ENCODE measurements around the gene EMC6. TPM values are rescaled to one million over a fixed set of nuclear protein-coding genes. Genes with fewer than 3 reads are reported as not detected.
"Not testable (repeated sequence)": the region's sequence is repeated elsewhere in the genome, so short reads cannot be mapped to it uniquely, and the experiment has no call there.

EMC6 gene
- total RNA-seq, 1 donor from 2014 or later, result 18.9 TPM

GRCh38 chr17:3698139-3698538, 29.5 kb downstream of the EMC6 start:
- Histone ChIP-seq H3K4me3 (no peak overlapping the region), H3K9me3 (no peaks in the 10 kb centered on the region), H3K4me1 (peaks cover 19% of the 10 kb centered on the region), H3K27ac (no peak overlapping the region), H3K36me3 (no peaks in the 10 kb centered on the region), H3K27me3 (no peaks in the 10 kb centered on the region)
- DNase-seq (ENCODE audit: extremely low spot score in 2 of 2), result no peak
- intact Hi-C loops (cut with DNase I), result no loop called here
- TF ChIP-seq POLR2A (IDR thresholded peaks at IDR 0.05) (no peak), CTCF (IDR thresholded peaks at IDR 0.05) (no peak), POLR2AphosphoS5 (IDR thresholded peaks at IDR 0.05; ENCODE audit: insufficient read depth in 1 of 2, low read depth in 1 of 2) (no peak)

GRCh38 chr17:3699951-3700350, 31.3 kb downstream of the EMC6 start:
- Histone ChIP-seq H3K36me3 (no peaks in the 10 kb centered on the region), H3K4me1 (peaks cover 15% of the 10 kb centered on the region), H3K27ac (no peak overlapping the region), H3K9me3 (no peaks in the 10 kb centered on the region), H3K4me3 (no peak overlapping the region), H3K27me3 (no peaks in the 10 kb centered on the region)
- intact Hi-C loops (cut with DNase I), result no loop called here
- TF ChIP-seq POLR2AphosphoS5 (IDR thresholded peaks at IDR 0.05; ENCODE audit: insufficient read depth in 1 of 2, low read depth in 1 of 2), result no peak
- TF ChIP-seq CTCF (IDR thresholded peaks at IDR 0.05), result no peak
- TF ChIP-seq POLR2A (IDR thresholded peaks at IDR 0.05), result no peak
- no peak for DNase-seq (ENCODE audit: extremely low spot score in 2 of 2)

- H3K4me3 ChIP-seq; H3K9me3 ChIP-seq; H3K36me3 ChIP-seq; H3K27ac ChIP-seq; intact Hi-C loops (cut with DNase I); H3K27me3 ChIP-seq; H3K4me1 ChIP-seq; DNase-seq (ENCODE audit: extremely low spot score in 2 of 2): not testable (repeated sequence)
Observed at GRCh38 chr17:3702041-3702539, 33.5 kb downstream of the EMC6 start.

GRCh38 chr17:3704931-3705717, 36.5 kb downstream of the EMC6 start:
- no peak for TF ChIP-seq CTCF (IDR thresholded peaks at IDR 0.05)
- no peak for TF ChIP-seq POLR2AphosphoS5 (IDR thresholded peaks at IDR 0.05; ENCODE audit: insufficient read depth in 1 of 2, low read depth in 1 of 2)
- TF ChIP-seq POLR2A (IDR thresholded peaks at IDR 0.05), result no peak
- no peaks in the 10 kb centered on the region for H3K36me3 ChIP-seq
- DNase-seq (ENCODE audit: extremely low spot score in 2 of 2), result no peak
- no peaks in the 10 kb centered on the region for H3K9me3 ChIP-seq
- no peak overlapping the region for H3K4me3 ChIP-seq
- no peaks in the 10 kb centered on the region for H3K4me1 ChIP-seq
- intact Hi-C loops (cut with DNase I), result no loop called here
- no peak overlapping the region for H3K27ac ChIP-seq
- no peaks in the 10 kb centered on the region for H3K27me3 ChIP-seq

- intact Hi-C loops (cut with DNase I); H3K27me3 ChIP-seq; DNase-seq (ENCODE audit: extremely low spot score in 2 of 2); H3K9me3 ChIP-seq; H3K4me1 ChIP-seq; H3K27ac ChIP-seq; H3K4me3 ChIP-seq; H3K36me3 ChIP-seq: not testable (repeated sequence)
Observed at GRCh38 chr17:3705718-3705984, 37.0 kb downstream of the EMC6 start.

GRCh38 chr17:3708366-3708765, 39.8 kb downstream of the EMC6 start:
- H3K4me1 ChIP-seq, result no peaks in the 10 kb centered on the region
- H3K9me3 ChIP-seq, result no peaks in the 10 kb centered on the region
- H3K27me3 ChIP-seq, result no peaks in the 10 kb centered on the region
- TF ChIP-seq POLR2A (IDR thresholded peaks at IDR 0.05), result no peak
- no peak for TF ChIP-seq CTCF (IDR thresholded peaks at IDR 0.05)
- TF ChIP-seq POLR2AphosphoS5 (IDR thresholded peaks at IDR 0.05; ENCODE audit: insufficient read depth in 1 of 2, low read depth in 1 of 2), result no peak
- H3K4me3 ChIP-seq, result no peak overlapping the region
- no peak for DNase-seq (ENCODE audit: extremely low spot score in 2 of 2)
- peaks cover 0 to 16% of the 10 kb centered on the region in 2 donors for H3K36me3 ChIP-seq
- H3K27ac ChIP-seq, result no peak overlapping the region
- intact Hi-C loops (cut with DNase I), result no loop called here

Measured in vagina (tissue), 2 donors.